ENCODE measurements around the gene SEMA3F. TPM values are rescaled to one million over a fixed set of nuclear protein-coding genes. Genes with fewer than 3 reads are reported as not detected.

SEMA3F gene
- total RNA-seq, 1 experiment from 2014 or later: 69.6 TPM

- TF ChIP-seq SIN3A (IDR thresholded peaks at IDR 0.05; ENCODE audit: borderline replicate concordance, insufficient read depth, low read depth, low read length): no peak
Measured at GRCh38 chr3:50127251-50127691, 27.9 kb upstream of the SEMA3F start (continued).

GRCh38 chr3:50128001-50128400, 27.1 kb upstream of the SEMA3F start:
- POLR2A ChIA-PET: no interaction called here
- ATAC-seq: no peak
- Histone ChIP-seq H3K36me3 (ENCODE audit: control insufficient read depth, insufficient read depth, low read length) (no peaks in the 10 kb centered on the region), H3K9me3 (ENCODE audit: control insufficient read depth, insufficient read depth, low read depth, low read length) (no peaks in the 10 kb centered on the region), H3K4me1 (ENCODE audit: control insufficient read depth, insufficient read depth, low read length) (peaks cover 32% of the 10 kb centered on the region), H3K27ac (ENCODE audit: low read length) (0 out of 2 replicates have a peak overlapping the region, but pooled peaks have one; percentile 17), H3K27me3 (ENCODE audit: control insufficient read depth, insufficient read depth, low read length) (no peaks in the 10 kb centered on the region), H3K4me3 (ENCODE audit: low read depth in 2 of 2, low read length in 2 of 2) (no peak overlapping the region)
- DNase-seq (ENCODE audit: low read depth, low spot score): no peak
- no TSS peak for BruUV-seq (replicated peaks)
- CTCF ChIA-PET: no interaction called here
- intact Hi-C loops (cut with micrococcal nuclease; ENCODE audit: unreplicated experiment): no loop called here
- TF ChIP-seq POLR2AphosphoS5 (IDR thresholded peaks at IDR 0.05; ENCODE audit: low read depth, low read length) (no peak), REST (IDR thresholded peaks at IDR 0.05; ENCODE audit: insufficient read depth in 1 of 2, low read depth in 2 of 2, low read length in 1 of 2) (no peak), CTCF (IDR thresholded peaks at IDR 0.05) (no peak), SIN3A (IDR thresholded peaks at IDR 0.05; ENCODE audit: borderline replicate concordance, insufficient read depth, low read depth, low read length) (no peak), TCF7L2 (IDR thresholded peaks at IDR 0.05; ENCODE audit: low read depth, low read length) (no peak)
- in situ Hi-C loops (cut with HindIII; ENCODE audit: low pct_unique_long_range_greater_than_20kb, low sequenced_read_pairs): no loop called here

- Histone ChIP-seq H3K27ac (ENCODE audit: low read length) (no peak overlapping the region), H3K27me3 (ENCODE audit: control insufficient read depth, insufficient read depth, low read length) (no peaks in the 10 kb centered on the region), H3K36me3 (ENCODE audit: control insufficient read depth, insufficient read depth, low read length) (no peaks in the 10 kb centered on the region), H3K9me3 (ENCODE audit: control insufficient read depth, insufficient read depth, low read depth, low read length) (no peaks in the 10 kb centered on the region), H3K4me3 (ENCODE audit: low read depth in 2 of 2, low read length in 2 of 2) (no peak overlapping the region), H3K4me1 (ENCODE audit: control insufficient read depth, insufficient read depth, low read length) (peaks cover 20% of the 10 kb centered on the region)
- POLR2A ChIA-PET: no interaction called here
- in situ Hi-C loops (cut with HindIII; ENCODE audit: low pct_unique_long_range_greater_than_20kb, low sequenced_read_pairs) (no loop called here), intact Hi-C loops (cut with micrococcal nuclease; ENCODE audit: unreplicated experiment) (no loop called here)
- DNase-seq (ENCODE audit: low read depth, low spot score): no peak
- ATAC-seq: no peak
- TF ChIP-seq SIN3A (IDR thresholded peaks at IDR 0.05; ENCODE audit: borderline replicate concordance, insufficient read depth, low read depth, low read length) (no peak), CTCF (IDR thresholded peaks at IDR 0.05) (no peak), POLR2AphosphoS5 (IDR thresholded peaks at IDR 0.05; ENCODE audit: low read depth, low read length) (no peak), TCF7L2 (IDR thresholded peaks at IDR 0.05; ENCODE audit: low read depth, low read length) (no peak), REST (IDR thresholded peaks at IDR 0.05; ENCODE audit: insufficient read depth in 1 of 2, low read depth in 2 of 2, low read length in 1 of 2) (peak; percentile 72 to 74; a peak in 3 of 4 replicates)
- no TSS peak for BruUV-seq (replicated peaks)
- CTCF ChIA-PET: interaction anchor here (0.7 kb wide), 1 partner anchor 10 kb away, joined by 3 read pairs; no protein-coding TSS in a partner anchor
Measured at GRCh38 chr3:50130436-50130835, 24.7 kb upstream of the SEMA3F start.
